ENCODE data around the gene WDR44. TPM values are rescaled to one million over a fixed set of nuclear protein-coding genes. Genes with fewer than 3 reads are reported as not detected.
"Not testable (repeated sequence)": the region's sequence is repeated elsewhere in the genome, so short reads cannot be mapped to it uniquely, and the experiment has no call there.

The WDR44 gene
- total RNA-seq, 2 experiments from 2014 or later: 9.9 to 10.2 TPM

- ChIA-PET POLR2A (no interaction called here), CTCF (no interaction called here)
- ATAC-seq (no peak), DNase-seq (no peak)
- no peak for TF ChIP-seq CTCF (IDR thresholded peaks at IDR 0.05)
- H3K27me3 Mint-ChIP-seq: no peaks in the 10 kb centered on the region
- H3K27ac Mint-ChIP-seq: no peak overlapping the region
- H3K4me3 Mint-ChIP-seq: no peak overlapping the region
- H3K36me3 Mint-ChIP-seq (ENCODE audit: low read depth): no peaks in the 10 kb centered on the region
- intact Hi-C loops (cut with micrococcal nuclease): no loop called here
- H3K4me1 Mint-ChIP-seq (ENCODE audit: low read depth): no peaks in the 10 kb centered on the region
- peaks cover 4% of the 10 kb centered on the region for H3K9me3 Mint-ChIP-seq
Measured at GRCh38 chrX:118474586-118474985, 128.7 kb downstream of the WDR44 start.

GRCh38 chrX:118475903-118476302 lies 130.0 kb downstream of the WDR44 start:
- H3K9me3 Mint-ChIP-seq: peaks cover 4% of the 10 kb centered on the region
- no peak overlapping the region for H3K4me3 Mint-ChIP-seq
- H3K27me3 Mint-ChIP-seq: no peaks in the 10 kb centered on the region
- DNase-seq (no peak), ATAC-seq (no peak)
- no peak for TF ChIP-seq CTCF (IDR thresholded peaks at IDR 0.05)
- ChIA-PET POLR2A (no interaction called here), CTCF (no interaction called here)
- intact Hi-C loops (cut with micrococcal nuclease): no loop called here
- no peak overlapping the region for H3K27ac Mint-ChIP-seq
- no peaks in the 10 kb centered on the region for H3K4me1 Mint-ChIP-seq (ENCODE audit: low read depth)
- H3K36me3 Mint-ChIP-seq (ENCODE audit: low read depth): no peaks in the 10 kb centered on the region

GRCh38 chrX:118480172-118480571 lies 134.3 kb downstream of the WDR44 start:
- H3K4me1 Mint-ChIP-seq (ENCODE audit: low read depth): no peaks in the 10 kb centered on the region
- ATAC-seq (no peak), DNase-seq (no peak)
- no peaks in the 10 kb centered on the region for H3K9me3 Mint-ChIP-seq
- no peak for TF ChIP-seq CTCF (IDR thresholded peaks at IDR 0.05)
- ChIA-PET POLR2A (no interaction called here), CTCF (no interaction called here)
- no peaks in the 10 kb centered on the region for H3K27me3 Mint-ChIP-seq
- no peak overlapping the region for H3K27ac Mint-ChIP-seq
- no peaks in the 10 kb centered on the region for H3K36me3 Mint-ChIP-seq (ENCODE audit: low read depth)
- intact Hi-C loops (cut with micrococcal nuclease): no loop called here
- H3K4me3 Mint-ChIP-seq: no peak overlapping the region

- H3K4me1 Mint-ChIP-seq (ENCODE audit: low read depth); H3K4me3 Mint-ChIP-seq; intact Hi-C loops (cut with micrococcal nuclease); CTCF ChIA-PET; H3K9me3 Mint-ChIP-seq; ATAC-seq; POLR2A ChIA-PET; H3K36me3 Mint-ChIP-seq (ENCODE audit: low read depth); H3K27me3 Mint-ChIP-seq; DNase-seq; H3K27ac Mint-ChIP-seq: not testable (repeated sequence)
Measured at GRCh38 chrX:118482384-118482783, 136.5 kb downstream of the WDR44 start.

GRCh38 chrX:118484216-118484903 lies 138.5 kb downstream of the WDR44 start:
- no peak for ATAC-seq
- Mint-ChIP-seq H3K27me3 (no peaks in the 10 kb centered on the region), H3K9me3 (no peaks in the 10 kb centered on the region), H3K4me3 (no peak overlapping the region), H3K4me1 (ENCODE audit: low read depth) (no peaks in the 10 kb centered on the region), H3K27ac (no peak overlapping the region), H3K36me3 (ENCODE audit: low read depth) (no peaks in the 10 kb centered on the region)
- DNase-seq: no peak
- intact Hi-C loops (cut with micrococcal nuclease): no loop called here
- ChIA-PET POLR2A (no interaction called here), CTCF (no interaction called here)
- TF ChIP-seq CTCF (IDR thresholded peaks at IDR 0.05): no peak

- H3K4me1 Mint-ChIP-seq (ENCODE audit: low read depth); POLR2A ChIA-PET: not testable (repeated sequence)
Measured at GRCh38 chrX:118486693-118487092, 140.8 kb downstream of the WDR44 start.

More at GRCh38 chrX:118486693-118487092, 140.8 kb downstream of the WDR44 start:
- H3K27me3 Mint-ChIP-seq; H3K36me3 Mint-ChIP-seq (ENCODE audit: low read depth); H3K9me3 Mint-ChIP-seq; H3K27ac Mint-ChIP-seq; H3K4me3 Mint-ChIP-seq; DNase-seq; ATAC-seq; intact Hi-C loops (cut with micrococcal nuclease): not testable (repeated sequence)
- CTCF ChIA-PET: interaction anchor here (1.3 kb wide), 1 partner anchor 115 kb away, joined by 3 read pairs; no protein-coding TSS in a partner anchor
